ENCODE data around the gene POLR2E. TPM values are rescaled to one million over a fixed set of nuclear protein-coding genes. Genes with fewer than 3 reads are reported as not detected.

Gene POLR2E
- total and polyA plus RNA-seq, 2 of the 13 experiments (the other 11 are each of a cell fraction or from before 2014, with no cell fraction given), result 140 to 272 TPM

- peak; percentile 78; the same call in 1 of the 2 replicates for TF ChIP-seq HNF4G (IDR thresholded peaks at IDR 0.05; ENCODE audit: borderline replicate concordance, low read depth, low read length)
- TF ChIP-seq HNF4G (CRISPR knock-in tag; IDR thresholded peaks at IDR 0.05; ENCODE audit: borderline replicate concordance, low read depth), result no peak; the same call in 1 of the 2 replicates
- TF ChIP-seq ADNP (CRISPR knock-in tag; IDR thresholded peaks at IDR 0.05), result peak; percentile 34; the same call in 1 of the 2 replicates
- TF ChIP-seq ZNF788 (CRISPR knock-in tag; IDR thresholded peaks at IDR 0.05; ENCODE audit: borderline replicate concordance), result no peak
- TF ChIP-seq MAFG (CRISPR knock-in tag; IDR thresholded peaks at IDR 0.05), result no peak
- TF ChIP-seq XRCC5 (optimal IDR thresholded peaks at IDR 0.05; ENCODE audit: low read length), result no peak
- TF ChIP-seq ZNF407 (CRISPR knock-in tag; IDR thresholded peaks at IDR 0.05; ENCODE audit: not compliant biosample characterization), result no peak
- TF ChIP-seq SP5 (CRISPR knock-in tag; IDR thresholded peaks at IDR 0.05; ENCODE audit: borderline replicate concordance, low read depth), result no peak
- no peak for TF ChIP-seq PRDM15 (CRISPR knock-in tag; IDR thresholded peaks at IDR 0.05)
- 0 out of 2 replicates have a peak, but pooled peaks have one; percentile 20 for TF ChIP-seq ZFP1 (CRISPR knock-in tag; IDR thresholded peaks at IDR 0.05)
- TF ChIP-seq CCDC6 (CRISPR knock-in tag; IDR thresholded peaks at IDR 0.05), result no peak
- no peak for TF ChIP-seq FOXJ3 (CRISPR knock-in tag; IDR thresholded peaks at IDR 0.05; ENCODE audit: borderline replicate concordance)
- no peak for TF ChIP-seq ZMAT3 (CRISPR knock-in tag; conservative IDR thresholded peaks at IDR 0.05)
- peak; percentile 16; the same call in 1 of the 2 replicates for TF ChIP-seq TAF1 (CRISPR knock-in tag; IDR thresholded peaks at IDR 0.05)
- TF ChIP-seq KMT2B (CRISPR knock-in tag; IDR thresholded peaks at IDR 0.05), result no peak
Measured at GRCh38 chr19:1102407-1103131, 7.4 kb upstream of the POLR2E start (continued).
